Measurements from ENCODE around the gene RAB8B.

Gene RAB8B

GRCh38 chr15:63188926-63189871 is at the start of gene RAB8B:
TSS of gene RAB8B (plus strand) at chr15:63189606. CDS start at chr15:63189625, 19 bp downstream.
- DNase-seq: peak; percentile 84 to 89

- no peak for DNase-seq
Observed at GRCh38 chr15:63140936-63141335, 48.5 kb upstream of the RAB8B start.

- DNase-seq: no peak
Observed at GRCh38 chr15:63145426-63145825, 44.0 kb upstream of the RAB8B start.

GRCh38 chr15:63146684-63147083 is 42.7 kb upstream of the RAB8B start:
- no peak for DNase-seq

GRCh38 chr15:63151665-63152064 is 37.7 kb upstream of the RAB8B start:
- DNase-seq: no peak

GRCh38 chr15:63155486-63155885 is 33.9 kb upstream of the RAB8B start:
- DNase-seq: no peak

- peak; percentile 7 to 46 for DNase-seq
Observed at GRCh38 chr15:63156086-63156710, 33.2 kb upstream of the RAB8B start.

GRCh38 chr15:63156755-63157117 is 32.7 kb upstream of the RAB8B start:
- DNase-seq: peak; percentile 30 to 35

GRCh38 chr15:63157118-63157843 is 32.1 kb upstream of the RAB8B start, which contains the start of gene RPS27L:
TSS of gene RPS27L (minus strand) at chr15:63157477. CDS start at chr15:63157405, 72 bp downstream.
- DNase-seq: peak; percentile 93 to 94

GRCh38 chr15:63157891-63158431 is 31.4 kb upstream of the RAB8B start:
- DNase-seq: peak; percentile 34 to 56

GRCh38 chr15:63160638-63161037 is 28.8 kb upstream of the RAB8B start:
- DNase-seq: no peak

GRCh38 chr15:63163217-63163616 is 26.2 kb upstream of the RAB8B start:
- no peak for DNase-seq

GRCh38 chr15:63165166-63165859 is 24.1 kb upstream of the RAB8B start:
- DNase-seq: no peak

- DNase-seq: peak; percentile 40 to 45
Observed at GRCh38 chr15:63166219-63166618, 23.2 kb upstream of the RAB8B start.

- DNase-seq: no peak
Observed at GRCh38 chr15:63169788-63170187, 19.6 kb upstream of the RAB8B start.

GRCh38 chr15:63172376-63172775 is 17.0 kb upstream of the RAB8B start:
- no peak for DNase-seq

GRCh38 chr15:63172851-63173451 is 16.5 kb upstream of the RAB8B start:
- no peak for DNase-seq

GRCh38 chr15:63176302-63176701 is 13.1 kb upstream of the RAB8B start:
- DNase-seq: no peak

- DNase-seq: no peak
Observed at GRCh38 chr15:63178034-63178433, 11.4 kb upstream of the RAB8B start.

- no peak for DNase-seq
Observed at GRCh38 chr15:63180746-63181145, 8.7 kb upstream of the RAB8B start.

- no peak for DNase-seq
Observed at GRCh38 chr15:63181648-63182047, 7.8 kb upstream of the RAB8B start.

GRCh38 chr15:63185206-63185605 is 4.2 kb upstream of the RAB8B start:
- DNase-seq: no peak

All from Kasumi-1 (cell line).